ENCODE measurements around the gene PARD6A. TPM values are rescaled to one million over a fixed set of nuclear protein-coding genes. Genes with fewer than 3 reads are reported as not detected.

The PARD6A gene
- total RNA-seq, 6 experiments from 2014 or later, result 0.55 to 1.1 (median 0.86) TPM

- H3K27me3 Mint-ChIP-seq (ENCODE audit: insufficient read depth), result peaks cover 46% of the 10 kb centered on the region
Measured at GRCh38 chr16:67647681-67648080, 13.1 kb upstream of the PARD6A start.

GRCh38 chr16:67648088-67648763 is 12.5 kb upstream of the PARD6A start:
- no peaks in the 10 kb centered on the region for H3K4me1 Mint-ChIP-seq (ENCODE audit: low read depth)
- peaks cover 46% of the 10 kb centered on the region for H3K27me3 Mint-ChIP-seq (ENCODE audit: insufficient read depth)
- DNase-seq, result no peak
- no peak overlapping the region for H3K27ac Mint-ChIP-seq
- H3K9me3 Mint-ChIP-seq, result no peaks in the 10 kb centered on the region
- no peaks in the 10 kb centered on the region for H3K36me3 Mint-ChIP-seq (ENCODE audit: low read depth)
- TF ChIP-seq, protein P1, sequence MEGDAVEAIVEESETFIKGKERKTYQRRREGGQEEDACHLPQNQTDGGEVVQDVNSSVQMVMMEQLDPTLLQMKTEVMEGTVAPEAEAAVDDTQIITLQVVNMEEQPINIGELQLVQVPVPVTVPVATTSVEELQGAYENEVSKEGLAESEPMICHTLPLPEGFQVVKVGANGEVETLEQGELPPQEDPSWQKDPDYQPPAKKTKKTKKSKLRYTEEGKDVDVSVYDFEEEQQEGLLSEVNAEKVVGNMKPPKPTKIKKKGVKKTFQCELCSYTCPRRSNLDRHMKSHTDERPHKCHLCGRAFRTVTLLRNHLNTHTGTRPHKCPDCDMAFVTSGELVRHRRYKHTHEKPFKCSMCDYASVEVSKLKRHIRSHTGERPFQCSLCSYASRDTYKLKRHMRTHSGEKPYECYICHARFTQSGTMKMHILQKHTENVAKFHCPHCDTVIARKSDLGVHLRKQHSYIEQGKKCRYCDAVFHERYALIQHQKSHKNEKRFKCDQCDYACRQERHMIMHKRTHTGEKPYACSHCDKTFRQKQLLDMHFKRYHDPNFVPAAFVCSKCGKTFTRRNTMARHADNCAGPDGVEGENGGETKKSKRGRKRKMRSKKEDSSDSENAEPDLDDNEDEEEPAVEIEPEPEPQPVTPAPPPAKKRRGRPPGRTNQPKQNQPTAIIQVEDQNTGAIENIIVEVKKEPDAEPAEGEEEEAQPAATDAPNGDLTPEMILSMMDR (IDR thresholded peaks at IDR 0.05), result no peak
- H3K4me3 Mint-ChIP-seq, result no peak overlapping the region

More at GRCh38 chr16:67647681-67648080, 13.1 kb upstream of the PARD6A start:
- no peak for DNase-seq
- Mint-ChIP-seq H3K36me3 (ENCODE audit: low read depth) (no peaks in the 10 kb centered on the region), H3K27ac (no peak overlapping the region), H3K4me1 (ENCODE audit: low read depth) (no peaks in the 10 kb centered on the region), H3K4me3 (no peak overlapping the region), H3K9me3 (no peaks in the 10 kb centered on the region)
- TF ChIP-seq, protein P1 (IDR thresholded peaks at IDR 0.05), result no peak

GRCh38 chr16:67648764-67649407 is 11.9 kb upstream of the PARD6A start:
- H3K27me3 Mint-ChIP-seq (ENCODE audit: insufficient read depth), result peaks cover 45% of the 10 kb centered on the region
- no peaks in the 10 kb centered on the region for H3K36me3 Mint-ChIP-seq (ENCODE audit: low read depth)
- H3K27ac Mint-ChIP-seq, result no peak overlapping the region
- TF ChIP-seq, protein P1 (IDR thresholded peaks at IDR 0.05), result no peak
- no peak overlapping the region for H3K4me3 Mint-ChIP-seq
- H3K4me1 Mint-ChIP-seq (ENCODE audit: low read depth), result no peaks in the 10 kb centered on the region
- DNase-seq, result no peak
- no peaks in the 10 kb centered on the region for H3K9me3 Mint-ChIP-seq

- no peaks in the 10 kb centered on the region for H3K36me3 Mint-ChIP-seq (ENCODE audit: low read depth)
- no peak overlapping the region for H3K27ac Mint-ChIP-seq
- H3K27me3 Mint-ChIP-seq (ENCODE audit: insufficient read depth), result peaks cover 42% of the 10 kb centered on the region
- H3K4me1 Mint-ChIP-seq (ENCODE audit: low read depth), result no peaks in the 10 kb centered on the region
- DNase-seq, result no peak
- no peak overlapping the region for H3K4me3 Mint-ChIP-seq
- TF ChIP-seq, protein P1 (IDR thresholded peaks at IDR 0.05), result no peak
- H3K9me3 Mint-ChIP-seq, result no peaks in the 10 kb centered on the region
Measured at GRCh38 chr16:67649494-67649931, 11.2 kb upstream of the PARD6A start.

DNA sequence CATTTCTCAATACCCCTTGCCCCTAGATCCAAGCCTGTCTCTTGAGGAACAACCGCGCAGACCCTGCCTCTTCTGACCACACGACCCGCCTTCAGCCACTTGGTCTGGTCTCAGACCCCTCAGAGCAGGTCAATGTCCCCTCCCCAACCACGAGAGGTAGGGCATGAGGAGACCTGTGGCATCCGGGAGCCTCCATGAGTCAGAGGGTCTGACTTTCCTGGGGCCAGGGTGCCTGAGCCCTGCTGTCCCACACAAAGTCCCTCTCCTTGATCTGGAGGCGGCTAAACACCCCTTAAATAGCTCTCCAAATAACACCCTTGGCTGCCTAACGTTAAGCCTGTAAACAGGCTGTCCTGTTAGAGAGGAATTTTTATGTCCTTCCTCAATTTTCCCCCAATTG is 10.7 kb upstream of the PARD6A start:
- no peaks in the 10 kb centered on the region for H3K9me3 Mint-ChIP-seq
- H3K36me3 Mint-ChIP-seq (ENCODE audit: low read depth), result no peaks in the 10 kb centered on the region
- TF ChIP-seq, protein P1 (IDR thresholded peaks at IDR 0.05), result no peak
- DNase-seq, result no peak
- H3K4me1 Mint-ChIP-seq (ENCODE audit: low read depth), result no peaks in the 10 kb centered on the region
- H3K27ac Mint-ChIP-seq, result no peak overlapping the region
- no peak overlapping the region for H3K4me3 Mint-ChIP-seq
- peaks cover 42% of the 10 kb centered on the region for H3K27me3 Mint-ChIP-seq (ENCODE audit: insufficient read depth)

Measured in HFFc6 (cell line).